ENCODE measurements around the gene MAP3K13. TPM values are rescaled to one million over a fixed set of nuclear protein-coding genes. Genes with fewer than 3 reads are reported as not detected.

Gene MAP3K13
- total RNA-seq, 1 experiment from 2014 or later: 24.4 TPM

DNA sequence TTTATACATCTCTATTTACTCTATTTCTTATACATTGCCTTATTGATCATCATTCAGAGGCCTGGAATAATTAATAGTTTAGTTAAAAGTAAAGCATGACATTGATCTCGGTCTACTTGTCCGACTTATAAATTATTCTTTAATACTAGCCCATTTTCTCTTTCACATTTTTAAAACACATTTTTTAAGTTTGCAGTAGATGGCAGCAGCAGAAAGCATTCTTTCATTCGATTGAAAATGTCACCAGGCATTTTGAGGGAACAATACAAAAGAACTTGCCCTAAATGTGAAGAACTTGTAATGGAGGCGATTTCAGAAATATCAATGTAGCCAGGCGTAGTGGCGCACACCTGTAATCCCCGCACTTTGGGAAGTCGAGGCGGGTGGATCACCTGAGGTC lies 15.5 kb upstream of the MAP3K13 start:
- no peaks in the 10 kb centered on the region for H4K20me1 ChIP-seq (ENCODE audit: low read length)
- H3K9ac ChIP-seq (ENCODE audit: low read length): no peak overlapping the region
- intact Hi-C loops (cut with micrococcal nuclease): no loop called here
- no peak overlapping the region for H2AFZ ChIP-seq (ENCODE audit: low read length)
- H3K9me3 ChIP-seq (ENCODE audit: low read length): no peaks in the 10 kb centered on the region
- H3K4me1 ChIP-seq (ENCODE audit: insufficient read depth, low read length): peaks cover 27% of the 10 kb centered on the region
- H3K27ac ChIP-seq (ENCODE audit: low read length): no peak overlapping the region
- no peaks in the 10 kb centered on the region for H3K36me3 ChIP-seq (ENCODE audit: low read depth, low read length)
- TF ChIP-seq, protein P1, sequence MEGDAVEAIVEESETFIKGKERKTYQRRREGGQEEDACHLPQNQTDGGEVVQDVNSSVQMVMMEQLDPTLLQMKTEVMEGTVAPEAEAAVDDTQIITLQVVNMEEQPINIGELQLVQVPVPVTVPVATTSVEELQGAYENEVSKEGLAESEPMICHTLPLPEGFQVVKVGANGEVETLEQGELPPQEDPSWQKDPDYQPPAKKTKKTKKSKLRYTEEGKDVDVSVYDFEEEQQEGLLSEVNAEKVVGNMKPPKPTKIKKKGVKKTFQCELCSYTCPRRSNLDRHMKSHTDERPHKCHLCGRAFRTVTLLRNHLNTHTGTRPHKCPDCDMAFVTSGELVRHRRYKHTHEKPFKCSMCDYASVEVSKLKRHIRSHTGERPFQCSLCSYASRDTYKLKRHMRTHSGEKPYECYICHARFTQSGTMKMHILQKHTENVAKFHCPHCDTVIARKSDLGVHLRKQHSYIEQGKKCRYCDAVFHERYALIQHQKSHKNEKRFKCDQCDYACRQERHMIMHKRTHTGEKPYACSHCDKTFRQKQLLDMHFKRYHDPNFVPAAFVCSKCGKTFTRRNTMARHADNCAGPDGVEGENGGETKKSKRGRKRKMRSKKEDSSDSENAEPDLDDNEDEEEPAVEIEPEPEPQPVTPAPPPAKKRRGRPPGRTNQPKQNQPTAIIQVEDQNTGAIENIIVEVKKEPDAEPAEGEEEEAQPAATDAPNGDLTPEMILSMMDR (conservative IDR thresholded peaks at IDR 0.05; ENCODE audit: low read depth, low read length): peak; percentile 21; the same call in 1 of the 2 replicates
- no peak for TF ChIP-seq EZH2 (IDR thresholded peaks at IDR 0.05; ENCODE audit: low read length, unreplicated experiment)
- no peak for DNase-seq
- no peaks in the 10 kb centered on the region for H3K9me2 ChIP-seq (replicated peaks; ENCODE audit: low read length)
- ChIA-PET POLR2A (ENCODE audit: unreplicated experiment) (no interaction called here), CTCF (interaction anchor here (0.6 kb wide), 1 partner anchor 52 kb away, joined by 3 read pairs; no protein-coding TSS in a partner anchor)
- BruUV-seq (replicated peaks): no TSS peak
- H3K4me2 ChIP-seq (ENCODE audit: low read length): no peak overlapping the region
- no peak overlapping the region for H3K4me3 ChIP-seq (ENCODE audit: low read length)
- no peaks in the 10 kb centered on the region for H3K79me2 ChIP-seq (ENCODE audit: low read length)
- no peak for ATAC-seq
- H3K27me3 ChIP-seq (ENCODE audit: low read length): no peaks in the 10 kb centered on the region
- H3F3A ChIP-seq (ENCODE audit: low read length, unreplicated experiment): peaks cover 9% of the 10 kb centered on the region

DNA sequence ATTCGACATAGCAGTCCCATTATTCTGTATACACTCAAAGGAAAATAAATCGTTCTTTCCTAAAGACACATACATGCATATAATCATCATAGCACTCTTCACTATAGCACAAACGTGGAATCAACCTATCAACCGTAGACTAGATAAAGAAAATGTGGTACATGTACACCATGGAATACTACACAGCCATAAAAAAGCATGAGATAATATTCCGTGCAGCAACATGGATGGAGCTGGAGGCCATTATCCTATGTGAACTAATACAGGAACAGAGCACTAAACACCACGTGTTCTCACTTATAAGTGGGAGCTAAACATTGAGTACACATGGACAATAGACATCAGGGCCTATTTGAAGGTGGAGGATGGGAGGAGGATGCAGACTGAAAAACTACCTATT lies 12.1 kb upstream of the MAP3K13 start:
- Histone ChIP-seq H3K27me3 (ENCODE audit: low read length) (no peaks in the 10 kb centered on the region), H2AFZ (ENCODE audit: low read length) (no peak overlapping the region), H3K27ac (ENCODE audit: low read length) (no peak overlapping the region), H3K79me2 (ENCODE audit: low read length) (no peaks in the 10 kb centered on the region), H3K9me3 (ENCODE audit: low read length) (no peaks in the 10 kb centered on the region), H3F3A (ENCODE audit: low read length, unreplicated experiment) (peaks cover 6% of the 10 kb centered on the region), H3K4me1 (ENCODE audit: insufficient read depth, low read length) (peaks cover 13% of the 10 kb centered on the region), H3K9ac (ENCODE audit: low read length) (no peak overlapping the region), H4K20me1 (ENCODE audit: low read length) (no peaks in the 10 kb centered on the region), H3K4me2 (ENCODE audit: low read length) (no peak overlapping the region), H3K4me3 (ENCODE audit: low read length) (no peak overlapping the region), H3K36me3 (ENCODE audit: low read depth, low read length) (no peaks in the 10 kb centered on the region), H3K9me2 (replicated peaks; ENCODE audit: low read length) (no peaks in the 10 kb centered on the region)
- DNase-seq (no peak), ATAC-seq (no peak)
- CTCF ChIA-PET: no interaction called here
- intact Hi-C loops (cut with micrococcal nuclease): no loop called here
- no TSS peak for BruUV-seq (replicated peaks)
- TF ChIP-seq EZH2phosphoT487 (IDR thresholded peaks at IDR 0.05; ENCODE audit: borderline replicate concordance, low read length): no peak
- TF ChIP-seq, protein P1 (conservative IDR thresholded peaks at IDR 0.05; ENCODE audit: low read depth, low read length): no peak
- TF ChIP-seq EZH2 (IDR thresholded peaks at IDR 0.05; ENCODE audit: low read length, unreplicated experiment): no peak
- POLR2A ChIA-PET (ENCODE audit: unreplicated experiment): no interaction called here

DNA sequence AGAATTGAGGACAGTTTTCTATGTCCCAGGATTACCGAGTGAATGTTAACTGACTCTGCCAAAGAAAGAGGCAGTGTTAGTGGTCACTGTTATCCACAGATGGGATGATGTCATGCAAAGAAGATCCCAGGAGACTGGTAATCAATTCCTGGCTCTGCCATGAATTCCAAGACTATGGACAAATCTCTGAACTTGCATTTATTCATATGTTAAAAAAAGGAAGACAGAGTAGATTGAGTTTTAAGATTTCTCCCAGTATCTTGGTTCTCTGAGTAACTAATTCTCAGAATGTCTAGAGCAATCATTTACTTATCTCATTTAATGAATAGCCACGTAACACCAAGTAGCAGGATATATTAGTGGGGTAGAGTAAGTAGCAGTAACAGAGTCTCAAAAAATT lies 11.5 kb upstream of the MAP3K13 start:
- DNase-seq: no peak
- H3K27me3 ChIP-seq (ENCODE audit: low read length): no peaks in the 10 kb centered on the region
- peak overlapping the region; percentile 23 for H3K4me2 ChIP-seq (ENCODE audit: low read length)
- no peaks in the 10 kb centered on the region for H4K20me1 ChIP-seq (ENCODE audit: low read length)
- H3K9ac ChIP-seq (ENCODE audit: low read length): no peak overlapping the region
- no peaks in the 10 kb centered on the region for H3K9me2 ChIP-seq (replicated peaks; ENCODE audit: low read length)
- H3K4me1 ChIP-seq (ENCODE audit: insufficient read depth, low read length): peaks cover 13% of the 10 kb centered on the region
- peaks cover 6% of the 10 kb centered on the region for H3F3A ChIP-seq (ENCODE audit: low read length, unreplicated experiment)
- no peaks in the 10 kb centered on the region for H3K9me3 ChIP-seq (ENCODE audit: low read length)
- ATAC-seq: no peak
- H3K79me2 ChIP-seq (ENCODE audit: low read length): no peaks in the 10 kb centered on the region
- CTCF ChIA-PET: no interaction called here
- no peaks in the 10 kb centered on the region for H3K36me3 ChIP-seq (ENCODE audit: low read depth, low read length)
- H2AFZ ChIP-seq (ENCODE audit: low read length): no peak overlapping the region
- TF ChIP-seq EZH2 (IDR thresholded peaks at IDR 0.05; ENCODE audit: low read length, unreplicated experiment): no peak
- POLR2A ChIA-PET (ENCODE audit: unreplicated experiment): no interaction called here
- peak overlapping the region; percentile 55 for H3K27ac ChIP-seq (ENCODE audit: low read length)
- BruUV-seq (replicated peaks): no TSS peak
- intact Hi-C loops (cut with micrococcal nuclease): no loop called here
- no peak overlapping the region for H3K4me3 ChIP-seq (ENCODE audit: low read length)
